Neutrophil (primary cell): ENCODE data around the gene EGFLAM.

Experiments used
- H3K27ac ChIP-seq: fragments of 200-600 bp; sonication (generic); 2 replicates; pipeline ENCODE4 v1.5.1; 2016; ENCODE audit warnings: mild to moderate bottlenecking, moderate library complexity
- H3K27me3 ChIP-seq: fragments of 200-600 bp; sonication (generic); 2 replicates; pipeline ENCODE4 v1.6.0; 2016; ENCODE audit warnings: mild to moderate bottlenecking
- H3K36me3 ChIP-seq: fragments of 200-600 bp; sonication (generic); 2 replicates; pipeline ENCODE4 v1.5.1; 2017
- H3K4me1 ChIP-seq, 2 experiments: fragments of 200-600 bp in 1 of 2; sonication (generic) in 1 of 2; 1 replicate in 1 of 2; 2 replicates in 1 of 2; pipeline versions ENCODE4 v1.5.1 to v1.6.1; 2013 to 2016; ENCODE audit warnings: low read depth in 1 of 2, low read length in 1 of 2, mild to moderate bottlenecking in 1 of 2, moderate library complexity in 1 of 2; ENCODE audit not compliant: control insufficient read depth in 1 of 2, insufficient read depth in 1 of 2
- H3K4me3 ChIP-seq, 2 experiments: fragments of 200-600 bp in 1 of 2; sonication (generic) in 1 of 2; 1 replicate in 1 of 2; 2 replicates in 1 of 2; pipeline ENCODE4 v1.5.1; 2013 to 2016; ENCODE audit warnings: low read depth in 1 of 2, low read length in 1 of 2, mild to moderate bottlenecking in 1 of 2, moderate library complexity in 1 of 2
- H3K9me3 ChIP-seq: fragments of 200-600 bp; sonication (generic); 2 replicates; pipeline ENCODE4 v1.5.1; 2016
- TF ChIP-seq, protein P1 (sequence below): fragments of 200-600 bp; sonication (generic); IDR thresholded peaks from 2 replicates; pipeline ENCODE4 v1.5.1; 2016; ENCODE audit warnings: antibody characterized with exemption

The EGFLAM gene

DNA sequence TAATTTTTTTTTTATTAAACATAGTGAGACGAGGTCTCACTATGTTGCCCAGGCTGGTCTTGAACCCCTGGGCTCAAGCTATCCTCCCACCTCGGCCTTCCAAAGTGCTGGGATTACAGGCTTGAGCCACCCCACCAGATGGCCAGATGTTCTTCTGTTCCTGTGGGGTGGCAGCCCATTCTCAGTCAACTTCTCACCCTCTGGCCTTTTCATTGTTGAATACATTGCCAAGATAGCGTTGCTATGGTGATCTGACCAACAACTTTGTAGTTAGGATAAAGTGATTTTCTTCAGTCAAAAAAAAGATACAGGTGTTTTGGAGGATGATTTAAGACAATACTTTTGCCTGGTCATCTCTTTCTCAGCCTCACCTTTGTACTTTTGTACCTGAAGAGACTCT lies 109.1 kb downstream of the EGFLAM start:
- H3K4me3 ChIP-seq = no peak overlapping the region
- H3K27ac ChIP-seq = no peak overlapping the region
- no peaks in the 10 kb centered on the region for H3K4me1 ChIP-seq
- H3K27me3 ChIP-seq = peaks cover 27% of the 10 kb centered on the region
- H3K36me3 ChIP-seq = no peaks in the 10 kb centered on the region
- TF ChIP-seq, protein P1, sequence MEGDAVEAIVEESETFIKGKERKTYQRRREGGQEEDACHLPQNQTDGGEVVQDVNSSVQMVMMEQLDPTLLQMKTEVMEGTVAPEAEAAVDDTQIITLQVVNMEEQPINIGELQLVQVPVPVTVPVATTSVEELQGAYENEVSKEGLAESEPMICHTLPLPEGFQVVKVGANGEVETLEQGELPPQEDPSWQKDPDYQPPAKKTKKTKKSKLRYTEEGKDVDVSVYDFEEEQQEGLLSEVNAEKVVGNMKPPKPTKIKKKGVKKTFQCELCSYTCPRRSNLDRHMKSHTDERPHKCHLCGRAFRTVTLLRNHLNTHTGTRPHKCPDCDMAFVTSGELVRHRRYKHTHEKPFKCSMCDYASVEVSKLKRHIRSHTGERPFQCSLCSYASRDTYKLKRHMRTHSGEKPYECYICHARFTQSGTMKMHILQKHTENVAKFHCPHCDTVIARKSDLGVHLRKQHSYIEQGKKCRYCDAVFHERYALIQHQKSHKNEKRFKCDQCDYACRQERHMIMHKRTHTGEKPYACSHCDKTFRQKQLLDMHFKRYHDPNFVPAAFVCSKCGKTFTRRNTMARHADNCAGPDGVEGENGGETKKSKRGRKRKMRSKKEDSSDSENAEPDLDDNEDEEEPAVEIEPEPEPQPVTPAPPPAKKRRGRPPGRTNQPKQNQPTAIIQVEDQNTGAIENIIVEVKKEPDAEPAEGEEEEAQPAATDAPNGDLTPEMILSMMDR = no peak
- no peaks in the 10 kb centered on the region for H3K9me3 ChIP-seq

DNA sequence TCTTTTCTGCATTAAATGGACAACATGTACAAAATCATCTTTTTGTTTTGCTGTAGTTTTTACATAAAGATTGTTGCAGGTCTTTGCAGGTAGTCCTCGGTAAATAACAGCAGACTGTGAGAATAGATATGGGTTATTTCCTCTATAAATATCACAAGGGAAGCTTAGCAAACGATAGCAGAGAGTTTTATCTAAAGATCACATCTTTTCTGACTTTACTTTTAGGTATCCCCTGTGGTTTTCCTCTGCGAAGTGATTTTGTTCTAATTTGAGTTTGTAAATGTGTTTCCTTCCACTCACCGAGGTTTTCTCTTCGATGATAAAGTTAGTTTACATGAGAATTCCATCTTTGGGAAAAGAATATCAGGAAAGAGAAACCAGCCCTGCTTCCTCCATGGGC lies 109.6 kb downstream of the EGFLAM start:
- H3K27me3 ChIP-seq = peaks cover 28% of the 10 kb centered on the region
- no peaks in the 10 kb centered on the region for H3K36me3 ChIP-seq
- no peak overlapping the region for H3K4me3 ChIP-seq
- H3K4me1 ChIP-seq = no peaks in the 10 kb centered on the region
- TF ChIP-seq, protein P1 = no peak
- no peaks in the 10 kb centered on the region for H3K9me3 ChIP-seq
- no peak overlapping the region for H3K27ac ChIP-seq

DNA sequence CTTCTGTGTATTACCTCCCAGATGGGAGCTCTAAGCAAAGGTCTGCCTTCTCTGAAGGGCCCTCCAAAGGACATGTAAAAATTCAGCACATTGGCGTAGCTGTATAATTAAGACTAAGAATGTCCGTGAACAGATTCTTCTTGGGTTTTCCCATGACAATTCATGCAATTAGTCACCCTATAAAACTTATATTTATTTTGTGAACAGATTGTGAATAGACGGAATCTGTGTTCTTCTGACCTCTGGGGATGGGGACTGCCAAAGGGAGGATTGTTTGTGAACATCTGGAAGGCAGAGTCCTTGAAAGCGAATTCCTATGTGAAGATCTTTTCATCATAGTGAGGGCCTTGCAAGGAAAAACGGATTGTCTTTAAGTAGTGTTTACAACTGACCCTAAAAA lies 111.3 kb downstream of the EGFLAM start:
- no peak overlapping the region for H3K27ac ChIP-seq
- H3K4me1 ChIP-seq = no peaks in the 10 kb centered on the region
- H3K9me3 ChIP-seq = no peaks in the 10 kb centered on the region
- H3K4me3 ChIP-seq = no peak overlapping the region
- TF ChIP-seq, protein P1 = no peak
- no peaks in the 10 kb centered on the region for H3K36me3 ChIP-seq
- H3K27me3 ChIP-seq = peaks cover 28% of the 10 kb centered on the region

DNA sequence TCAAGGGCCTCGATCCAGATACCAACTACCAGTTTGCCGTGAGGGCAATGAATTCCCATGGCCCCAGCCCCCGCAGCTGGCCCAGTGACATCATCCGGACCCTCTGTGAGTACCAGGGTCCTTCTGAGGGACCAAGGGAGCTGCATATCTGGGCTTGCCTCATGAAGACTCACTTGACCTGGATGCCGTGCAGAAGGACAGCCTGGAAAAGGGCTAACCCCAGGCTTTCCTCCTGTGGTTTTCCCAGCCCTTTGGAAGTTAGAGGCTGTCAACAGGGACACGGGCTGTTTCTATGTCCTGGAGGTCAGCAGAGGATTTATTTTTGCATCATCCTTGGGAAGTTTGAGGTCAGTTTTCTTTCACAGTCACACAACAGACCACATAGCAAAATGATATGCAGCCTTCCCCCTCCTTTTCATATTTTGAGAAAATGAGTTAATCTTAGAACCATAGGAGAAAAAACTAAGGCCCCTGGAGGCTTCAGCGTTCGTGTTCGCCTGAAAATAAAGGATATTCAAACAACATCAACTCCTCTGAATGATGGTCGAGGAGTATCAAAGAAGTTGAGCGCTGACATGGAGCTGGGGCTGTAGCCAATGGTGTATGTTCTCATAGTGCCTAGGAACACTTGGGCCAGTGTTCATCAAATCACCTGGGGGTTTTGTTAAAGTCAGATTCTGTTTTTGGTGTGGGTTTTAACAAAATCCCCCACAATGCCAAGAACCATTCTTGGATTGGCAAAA lies 112.2 kb downstream of the EGFLAM start:
- Histone ChIP-seq H3K9me3 (no peaks in the 10 kb centered on the region), H3K4me1 (no peaks in the 10 kb centered on the region), H3K4me3 (no peak overlapping the region), H3K27me3 (peaks cover 28% of the 10 kb centered on the region), H3K36me3 (no peaks in the 10 kb centered on the region), H3K27ac (no peak overlapping the region)
- TF ChIP-seq, protein P1 = no peak

DNA sequence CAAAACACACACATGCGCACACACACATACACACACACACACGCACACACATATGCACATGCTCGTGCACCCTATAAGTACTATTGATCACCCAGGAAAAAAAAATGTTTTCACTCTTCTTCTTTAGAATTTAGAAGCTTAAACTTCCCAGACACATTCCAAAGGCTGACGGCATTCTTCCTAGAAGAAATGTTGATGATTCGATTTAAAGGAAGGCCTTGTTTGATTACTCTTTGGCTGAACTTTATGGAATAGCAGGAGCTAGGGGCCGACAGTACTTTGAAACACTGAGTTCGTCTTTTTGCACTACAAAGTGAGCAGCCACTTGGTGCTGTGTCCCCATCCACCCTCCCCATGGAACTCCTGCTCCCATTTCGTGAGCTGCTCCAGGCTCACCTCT lies 113.2 kb downstream of the EGFLAM start:
- TF ChIP-seq, protein P1 = no peak
- H3K4me3 ChIP-seq = no peak overlapping the region
- peaks cover 28% of the 10 kb centered on the region for H3K27me3 ChIP-seq
- H3K27ac ChIP-seq = no peak overlapping the region
- H3K36me3 ChIP-seq = no peaks in the 10 kb centered on the region
- H3K4me1 ChIP-seq = no peaks in the 10 kb centered on the region
- H3K9me3 ChIP-seq = no peaks in the 10 kb centered on the region
